Measurements from ENCODE around the gene ZNF888.

- TF ChIP-seq E2F6 (IDR thresholded peaks at IDR 0.05; ENCODE audit: borderline replicate concordance, low read depth) (no peak), CTCF (IDR thresholded peaks at IDR 0.05) (no peak), CEBPB (IDR thresholded peaks at IDR 0.05) (no peak)
Measured at GRCh38 chr19:52889931-52890330, 33.3 kb downstream of the ZNF888 start.
